ENCODE results near the gene ADTRP.

Gene ADTRP

DNA sequence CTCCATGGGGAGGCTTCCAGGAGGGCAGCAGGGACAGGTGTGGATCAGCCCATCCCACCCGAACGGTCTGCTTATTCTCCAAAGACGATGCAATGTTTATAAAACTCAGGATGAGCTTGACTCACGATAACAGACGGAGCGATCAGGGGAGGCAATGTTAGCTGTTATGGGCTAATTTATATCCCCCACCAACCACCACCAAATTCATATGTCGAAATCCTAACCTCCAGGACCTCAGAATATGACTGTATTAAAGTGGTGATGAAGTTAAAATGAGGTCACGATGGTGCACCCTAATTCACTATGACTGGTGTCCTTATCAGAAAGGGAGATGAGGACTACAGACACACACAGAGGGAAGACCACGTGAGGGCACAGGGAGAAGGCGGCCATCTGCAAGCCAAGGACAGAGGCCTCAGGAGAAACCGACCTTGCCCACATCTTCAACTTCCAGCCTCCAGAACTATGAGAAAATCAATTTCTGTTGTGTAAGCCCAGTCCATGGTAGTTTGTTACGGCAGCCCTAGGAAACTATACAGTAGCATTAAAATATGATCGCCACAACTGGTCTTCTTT, 7.0 kb downstream of the ADTRP start:
- ChIA-PET POLR2A (interaction anchor here (1.5 kb wide), 1 partner anchor 14 kb away, joined by 4 read pairs; no protein-coding TSS in a partner anchor), CTCF (interaction anchor here (0.6 to 1.8 kb wide), 5 partner anchors 11 to 116 kb away, joined by 3 to 6 read pairs (median 3); no protein-coding TSS in a partner anchor)
- Histone ChIP-seq H3K36me3 (ENCODE audit: control insufficient read depth in 2 of 2, insufficient read depth in 1 of 2, low read length in 2 of 2) (no peaks in the 10 kb centered on the region), H3K4me1 (ENCODE audit: control insufficient read depth, insufficient read depth, low read length) (peaks cover 2% of the 10 kb centered on the region; the same call in 1 of the 2 replicates), H3K9me3 (ENCODE audit: control insufficient read depth, insufficient read depth, low read depth, low read length) (no peaks in the 10 kb centered on the region), H3K4me3 (ENCODE audit: low read depth, low read length) (no peak overlapping the region), H3K27ac (ENCODE audit: extremely low read depth, low read depth, low read length) (no peak overlapping the region)
- TF ChIP-seq YY1 (tag by site-specific recombination; IDR thresholded peaks at IDR 0.05) = no peak
- no peak for TF ChIP-seq ZBTB1 (tag by site-specific recombination; IDR thresholded peaks at IDR 0.05)
- no peak for TF ChIP-seq IKZF3 (tag by site-specific recombination; IDR thresholded peaks at IDR 0.05)

DNA sequence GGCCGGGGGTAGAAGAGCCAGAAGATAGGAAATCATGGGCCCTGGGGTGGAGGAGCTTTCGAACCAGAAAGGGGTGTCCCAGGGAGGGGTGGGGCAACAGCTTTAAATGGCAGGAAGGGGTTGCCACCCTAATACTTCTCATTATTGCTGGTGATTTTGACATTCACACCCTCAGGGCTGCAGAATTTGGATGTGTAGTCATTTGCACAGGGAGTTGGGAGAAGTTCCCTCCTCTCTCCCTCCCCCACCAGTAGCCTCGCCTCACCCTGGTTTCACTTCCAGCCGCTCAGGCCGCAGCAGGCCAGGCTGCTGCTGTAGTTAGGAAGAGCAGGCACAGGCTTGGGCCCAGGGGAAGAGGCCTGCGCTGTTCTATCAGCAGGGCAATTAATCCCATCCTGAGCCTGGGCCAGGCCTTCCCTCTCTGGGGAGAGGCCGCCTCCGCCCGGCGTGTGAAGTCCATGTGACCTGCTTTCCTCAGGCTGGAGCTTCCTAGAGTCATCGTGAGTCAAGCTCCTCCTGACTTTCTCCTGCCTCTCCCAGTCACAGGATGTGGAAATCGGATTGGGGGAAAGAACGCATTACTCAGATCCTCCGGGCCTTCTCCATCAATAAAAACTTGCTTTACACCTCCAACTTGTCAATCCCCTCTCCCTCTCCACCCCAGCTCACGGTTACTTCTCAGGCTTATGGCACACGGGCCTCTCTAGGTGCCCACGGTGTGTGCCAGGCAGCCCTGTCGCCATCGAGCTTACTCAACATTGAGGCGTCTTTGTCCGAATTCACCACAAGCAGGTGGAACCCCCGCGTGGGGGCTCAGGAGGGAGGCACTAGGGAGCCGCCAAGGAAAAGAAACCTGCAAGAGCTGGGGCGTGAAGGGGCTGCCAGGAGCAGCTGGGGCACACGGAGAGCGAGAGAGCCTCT, 7.8 kb downstream of the ADTRP start:
- ChIA-PET POLR2A (interaction anchor here (0.5 to 1.5 kb wide), 2 partner anchors 15 to 516 kb away, joined by 4 to 8 read pairs; no protein-coding TSS in a partner anchor), CTCF (interaction anchor here (0.5 to 1.4 kb wide), 4 partner anchors 12 to 844 kb away, joined by 3 to 6 read pairs (median 3); no protein-coding TSS in a partner anchor)
- no peak overlapping the region for H3K4me3 ChIP-seq (ENCODE audit: low read depth, low read length)
- no peak overlapping the region for H3K27ac ChIP-seq (ENCODE audit: extremely low read depth, low read depth, low read length)
- no peaks in the 10 kb centered on the region for H3K9me3 ChIP-seq (ENCODE audit: control insufficient read depth, insufficient read depth, low read depth, low read length)
- H3K4me1 ChIP-seq (ENCODE audit: control insufficient read depth, insufficient read depth, low read length) = peaks cover 2% of the 10 kb centered on the region; the same call in 1 of the 2 replicates
- no peaks in the 10 kb centered on the region for H3K36me3 ChIP-seq (ENCODE audit: control insufficient read depth in 2 of 2, insufficient read depth in 1 of 2, low read length in 2 of 2)
- TF ChIP-seq, protein P1, sequence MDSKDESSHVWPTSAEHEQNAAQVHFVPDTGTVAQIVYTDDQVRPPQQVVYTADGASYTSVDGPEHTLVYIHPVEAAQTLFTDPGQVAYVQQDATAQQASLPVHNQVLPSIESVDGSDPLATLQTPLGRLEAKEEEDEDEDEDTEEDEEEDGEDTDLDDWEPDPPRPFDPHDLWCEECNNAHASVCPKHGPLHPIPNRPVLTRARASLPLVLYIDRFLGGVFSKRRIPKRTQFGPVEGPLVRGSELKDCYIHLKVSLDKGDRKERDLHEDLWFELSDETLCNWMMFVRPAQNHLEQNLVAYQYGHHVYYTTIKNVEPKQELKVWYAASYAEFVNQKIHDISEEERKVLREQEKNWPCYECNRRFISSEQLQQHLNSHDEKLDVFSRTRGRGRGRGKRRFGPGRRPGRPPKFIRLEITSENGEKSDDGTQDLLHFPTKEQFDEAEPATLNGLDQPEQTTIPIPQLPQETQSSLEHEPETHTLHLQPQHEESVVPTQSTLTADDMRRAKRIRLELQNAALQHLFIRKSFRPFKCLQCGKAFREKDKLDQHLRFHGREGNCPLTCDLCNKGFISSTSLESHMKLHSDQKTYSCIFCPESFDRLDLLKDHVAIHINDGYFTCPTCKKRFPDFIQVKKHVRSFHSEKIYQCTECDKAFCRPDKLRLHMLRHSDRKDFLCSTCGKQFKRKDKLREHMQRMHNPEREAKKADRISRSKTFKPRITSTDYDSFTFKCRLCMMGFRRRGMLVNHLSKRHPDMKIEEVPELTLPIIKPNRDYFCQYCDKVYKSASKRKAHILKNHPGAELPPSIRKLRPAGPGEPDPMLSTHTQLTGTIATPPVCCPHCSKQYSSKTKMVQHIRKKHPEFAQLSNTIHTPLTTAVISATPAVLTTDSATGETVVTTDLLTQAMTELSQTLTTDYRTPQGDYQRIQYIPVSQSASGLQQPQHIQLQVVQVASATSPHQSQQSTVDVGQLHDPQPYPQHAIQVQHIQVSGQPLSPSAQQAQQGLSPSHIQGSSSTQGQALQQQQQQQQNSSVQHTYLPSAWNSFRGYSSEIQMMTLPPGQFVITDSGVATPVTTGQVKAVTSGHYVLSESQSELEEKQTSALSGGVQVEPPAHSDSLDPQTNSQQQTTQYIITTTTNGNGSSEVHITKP (tag by site-specific recombination; IDR thresholded peaks at IDR 0.05) = peak; percentile 16; the same call in 1 of the 2 replicates
- TF ChIP-seq ZNF311 (tag by site-specific recombination; IDR thresholded peaks at IDR 0.05; ENCODE audit: borderline replicate concordance) (no peak), ZNF404 (tag by site-specific recombination; IDR thresholded peaks at IDR 0.05) (no peak), ZNF341 (tag by site-specific recombination; IDR thresholded peaks at IDR 0.05; ENCODE audit: low read depth) (peak; percentile 44; the same call in 1 of the 2 replicates), ZBTB21 (tag by site-specific recombination; IDR thresholded peaks at IDR 0.05) (no peak), TRIM28 (IDR thresholded peaks at IDR 0.05; ENCODE audit: borderline replicate concordance, low read length) (peak; percentile 63; the same call in 1 of the 2 replicates), ZNF138 (tag by site-specific recombination; IDR thresholded peaks at IDR 0.05; ENCODE audit: borderline replicate concordance) (no peak), ZNF501 (tag by site-specific recombination; IDR thresholded peaks at IDR 0.05) (no peak), ZNF560 (tag by site-specific recombination; IDR thresholded peaks at IDR 0.05; ENCODE audit: borderline replicate concordance) (no peak), ZNF785 (tag by site-specific recombination; IDR thresholded peaks at IDR 0.05) (no peak), RBAK (tag by site-specific recombination; IDR thresholded peaks at IDR 0.05) (no peak), ZNF843 (tag by site-specific recombination; IDR thresholded peaks at IDR 0.05) (no peak), ZNF629 (tag by site-specific recombination; IDR thresholded peaks at IDR 0.05) (no peak), HOXC10 (CRISPR knock-in tag; IDR thresholded peaks at IDR 0.05) (no peak), ZBTB20 (tag by site-specific recombination; IDR thresholded peaks at IDR 0.05) (no peak), ZNF670 (tag by site-specific recombination; IDR thresholded peaks at IDR 0.05; ENCODE audit: low read depth) (no peak), SCRT2 (tag by site-specific recombination; IDR thresholded peaks at IDR 0.05) (no peak)
- TF ChIP-seq, protein P2, sequence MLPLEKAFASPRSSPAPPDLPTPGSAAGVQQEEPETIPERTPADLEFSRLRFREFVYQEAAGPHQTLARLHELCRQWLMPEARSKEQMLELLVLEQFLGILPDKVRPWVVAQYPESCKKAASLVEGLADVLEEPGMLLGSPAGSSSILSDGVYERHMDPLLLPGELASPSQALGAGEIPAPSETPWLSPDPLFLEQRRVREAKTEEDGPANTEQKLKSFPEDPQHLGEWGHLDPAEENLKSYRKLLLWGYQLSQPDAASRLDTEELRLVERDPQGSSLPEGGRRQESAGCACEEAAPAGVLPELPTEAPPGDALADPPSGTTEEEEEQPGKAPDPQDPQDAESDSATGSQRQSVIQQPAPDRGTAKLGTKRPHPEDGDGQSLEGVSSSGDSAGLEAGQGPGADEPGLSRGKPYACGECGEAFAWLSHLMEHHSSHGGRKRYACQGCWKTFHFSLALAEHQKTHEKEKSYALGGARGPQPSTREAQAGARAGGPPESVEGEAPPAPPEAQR (tag by site-specific recombination; IDR thresholded peaks at IDR 0.05) = no peak
- TF ChIP-seq, protein P3, sequence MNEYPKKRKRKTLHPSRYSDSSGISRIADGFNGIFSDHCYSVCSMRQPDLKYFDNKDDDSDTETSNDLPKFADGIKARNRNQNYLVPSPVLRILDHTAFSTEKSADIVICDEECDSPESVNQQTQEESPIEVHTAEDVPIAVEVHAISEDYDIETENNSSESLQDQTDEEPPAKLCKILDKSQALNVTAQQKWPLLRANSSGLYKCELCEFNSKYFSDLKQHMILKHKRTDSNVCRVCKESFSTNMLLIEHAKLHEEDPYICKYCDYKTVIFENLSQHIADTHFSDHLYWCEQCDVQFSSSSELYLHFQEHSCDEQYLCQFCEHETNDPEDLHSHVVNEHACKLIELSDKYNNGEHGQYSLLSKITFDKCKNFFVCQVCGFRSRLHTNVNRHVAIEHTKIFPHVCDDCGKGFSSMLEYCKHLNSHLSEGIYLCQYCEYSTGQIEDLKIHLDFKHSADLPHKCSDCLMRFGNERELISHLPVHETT (tag by site-specific recombination; IDR thresholded peaks at IDR 0.05) = no peak
- TF ChIP-seq, protein P4, sequence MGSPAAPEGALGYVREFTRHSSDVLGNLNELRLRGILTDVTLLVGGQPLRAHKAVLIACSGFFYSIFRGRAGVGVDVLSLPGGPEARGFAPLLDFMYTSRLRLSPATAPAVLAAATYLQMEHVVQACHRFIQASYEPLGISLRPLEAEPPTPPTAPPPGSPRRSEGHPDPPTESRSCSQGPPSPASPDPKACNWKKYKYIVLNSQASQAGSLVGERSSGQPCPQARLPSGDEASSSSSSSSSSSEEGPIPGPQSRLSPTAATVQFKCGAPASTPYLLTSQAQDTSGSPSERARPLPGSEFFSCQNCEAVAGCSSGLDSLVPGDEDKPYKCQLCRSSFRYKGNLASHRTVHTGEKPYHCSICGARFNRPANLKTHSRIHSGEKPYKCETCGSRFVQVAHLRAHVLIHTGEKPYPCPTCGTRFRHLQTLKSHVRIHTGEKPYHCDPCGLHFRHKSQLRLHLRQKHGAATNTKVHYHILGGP (tag by site-specific recombination; IDR thresholded peaks at IDR 0.05) = no peak
- TF ChIP-seq, protein P5, sequence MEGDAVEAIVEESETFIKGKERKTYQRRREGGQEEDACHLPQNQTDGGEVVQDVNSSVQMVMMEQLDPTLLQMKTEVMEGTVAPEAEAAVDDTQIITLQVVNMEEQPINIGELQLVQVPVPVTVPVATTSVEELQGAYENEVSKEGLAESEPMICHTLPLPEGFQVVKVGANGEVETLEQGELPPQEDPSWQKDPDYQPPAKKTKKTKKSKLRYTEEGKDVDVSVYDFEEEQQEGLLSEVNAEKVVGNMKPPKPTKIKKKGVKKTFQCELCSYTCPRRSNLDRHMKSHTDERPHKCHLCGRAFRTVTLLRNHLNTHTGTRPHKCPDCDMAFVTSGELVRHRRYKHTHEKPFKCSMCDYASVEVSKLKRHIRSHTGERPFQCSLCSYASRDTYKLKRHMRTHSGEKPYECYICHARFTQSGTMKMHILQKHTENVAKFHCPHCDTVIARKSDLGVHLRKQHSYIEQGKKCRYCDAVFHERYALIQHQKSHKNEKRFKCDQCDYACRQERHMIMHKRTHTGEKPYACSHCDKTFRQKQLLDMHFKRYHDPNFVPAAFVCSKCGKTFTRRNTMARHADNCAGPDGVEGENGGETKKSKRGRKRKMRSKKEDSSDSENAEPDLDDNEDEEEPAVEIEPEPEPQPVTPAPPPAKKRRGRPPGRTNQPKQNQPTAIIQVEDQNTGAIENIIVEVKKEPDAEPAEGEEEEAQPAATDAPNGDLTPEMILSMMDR (tag by site-specific recombination; IDR thresholded peaks at IDR 0.05) = no peak

Data from HEK293 (cell line).